Cardiac muscle cell (in vitro differentiated cells and primary cell): Measurements from ENCODE around the gene NGDN. TPM values are rescaled to one million over a fixed set of nuclear protein-coding genes. Genes with fewer than 3 reads are reported as not detected.

Source experiments
- DNase-seq, 2 donors: peaks; one replicate each; pipeline versions ENCODE4 v3.0.0 to v3.0.0-alpha.2; 2010 to 2017; ENCODE audit warnings: low read depth in 1 of 2, low spot score in 1 of 2
- H3K27ac ChIP-seq: fragments of 200-600 bp; sonication (generic); 2 replicates; pipeline ENCODE4 v1.5.1; 2016
- H3K27me3 ChIP-seq: fragments of 200-600 bp; sonication (generic); 2 replicates; pipeline ENCODE4 v1.6.0; 2016; ENCODE audit warnings: control low read depth
- H3K36me3 ChIP-seq: fragments of 200-600 bp; sonication (generic); 2 replicates; pipeline ENCODE4 v1.5.1; 2016; ENCODE audit warnings: control low read depth
- H3K4me1 ChIP-seq: fragments of 200-600 bp; sonication (generic); 2 replicates; pipeline ENCODE4 v1.8.1; 2017; ENCODE audit warnings: low read depth, mild to moderate bottlenecking, mixed run types
- H3K4me3 ChIP-seq: fragments of 200-600 bp; sonication (generic); 2 replicates; pipeline ENCODE4 v1.5.1; 2016; ENCODE audit warnings: mild to moderate bottlenecking
- H3K9me3 ChIP-seq: fragments of 200-600 bp; sonication (generic); 2 replicates; pipeline ENCODE4 v1.5.1; 2017; ENCODE audit warnings: low read depth, mild to moderate bottlenecking, control low read depth
- polyA plus RNA-seq: library from polyadenylated mRNA; unstranded; fragments of >200 nt; fragmentation: Nextera tagmentation; extraction: Ambion mirVana; gene quantifications from 2 replicates; pipeline ENCODE4 v1.2.1, GENCODE V29; 2016
- total RNA-seq: library from RNA; depleted of rRNA; stranded (reverse); fragments of >200 nt; gene quantifications from 2 replicates; pipeline ENCODE4 v1.2.3, GENCODE V29; 2016
- TF ChIP-seq, protein P1 (sequence below): IDR thresholded peaks from 2 replicates; pipeline ENCODE4 v1.5.1; 2012; ENCODE audit warnings: low read depth, mild to moderate bottlenecking, low read length

NGDN gene
- total and polyA plus RNA-seq, 2 experiments from 2014 or later = 43.3 to 66.9 TPM

DNA sequence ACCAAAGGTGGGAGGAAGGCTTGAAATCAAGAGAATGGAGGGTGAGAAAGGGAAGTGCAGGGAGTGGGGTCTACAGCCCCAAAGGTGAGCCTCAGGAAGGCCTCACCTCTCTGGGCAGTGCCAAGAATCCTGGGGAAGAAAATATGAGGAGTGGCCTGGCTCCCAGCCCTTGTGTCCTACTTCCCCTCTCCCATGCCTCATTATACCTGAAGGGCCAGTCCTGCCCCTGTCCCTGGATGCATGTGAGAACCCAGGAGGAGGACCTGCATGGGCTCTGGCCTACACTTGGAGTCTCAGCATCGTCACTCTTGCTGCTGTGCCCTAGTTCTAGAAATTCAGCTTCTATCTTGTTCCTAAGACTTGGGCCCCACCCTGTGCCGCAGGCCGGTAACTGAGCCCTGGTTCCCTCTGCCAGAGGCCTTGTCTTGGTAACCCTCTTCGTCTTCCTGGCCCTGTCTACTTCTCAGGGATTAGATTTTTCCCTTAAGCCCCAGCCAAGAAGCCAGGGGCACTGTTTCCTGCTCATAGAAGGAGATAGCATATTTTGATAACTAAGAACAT is 23.1 kb upstream of the NGDN start:
- H3K4me1 ChIP-seq = peaks cover 74% of the 10 kb centered on the region
- DNase-seq = peak in 1 of 2 donors; percentile 54
- no peak overlapping the region for H3K4me3 ChIP-seq
- H3K27ac ChIP-seq = peak overlapping the region; percentile 100
- no peaks in the 10 kb centered on the region for H3K9me3 ChIP-seq
- TF ChIP-seq, protein P1, sequence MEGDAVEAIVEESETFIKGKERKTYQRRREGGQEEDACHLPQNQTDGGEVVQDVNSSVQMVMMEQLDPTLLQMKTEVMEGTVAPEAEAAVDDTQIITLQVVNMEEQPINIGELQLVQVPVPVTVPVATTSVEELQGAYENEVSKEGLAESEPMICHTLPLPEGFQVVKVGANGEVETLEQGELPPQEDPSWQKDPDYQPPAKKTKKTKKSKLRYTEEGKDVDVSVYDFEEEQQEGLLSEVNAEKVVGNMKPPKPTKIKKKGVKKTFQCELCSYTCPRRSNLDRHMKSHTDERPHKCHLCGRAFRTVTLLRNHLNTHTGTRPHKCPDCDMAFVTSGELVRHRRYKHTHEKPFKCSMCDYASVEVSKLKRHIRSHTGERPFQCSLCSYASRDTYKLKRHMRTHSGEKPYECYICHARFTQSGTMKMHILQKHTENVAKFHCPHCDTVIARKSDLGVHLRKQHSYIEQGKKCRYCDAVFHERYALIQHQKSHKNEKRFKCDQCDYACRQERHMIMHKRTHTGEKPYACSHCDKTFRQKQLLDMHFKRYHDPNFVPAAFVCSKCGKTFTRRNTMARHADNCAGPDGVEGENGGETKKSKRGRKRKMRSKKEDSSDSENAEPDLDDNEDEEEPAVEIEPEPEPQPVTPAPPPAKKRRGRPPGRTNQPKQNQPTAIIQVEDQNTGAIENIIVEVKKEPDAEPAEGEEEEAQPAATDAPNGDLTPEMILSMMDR = no peak
- H3K36me3 ChIP-seq = no peaks in the 10 kb centered on the region
- H3K27me3 ChIP-seq = no peaks in the 10 kb centered on the region

DNA sequence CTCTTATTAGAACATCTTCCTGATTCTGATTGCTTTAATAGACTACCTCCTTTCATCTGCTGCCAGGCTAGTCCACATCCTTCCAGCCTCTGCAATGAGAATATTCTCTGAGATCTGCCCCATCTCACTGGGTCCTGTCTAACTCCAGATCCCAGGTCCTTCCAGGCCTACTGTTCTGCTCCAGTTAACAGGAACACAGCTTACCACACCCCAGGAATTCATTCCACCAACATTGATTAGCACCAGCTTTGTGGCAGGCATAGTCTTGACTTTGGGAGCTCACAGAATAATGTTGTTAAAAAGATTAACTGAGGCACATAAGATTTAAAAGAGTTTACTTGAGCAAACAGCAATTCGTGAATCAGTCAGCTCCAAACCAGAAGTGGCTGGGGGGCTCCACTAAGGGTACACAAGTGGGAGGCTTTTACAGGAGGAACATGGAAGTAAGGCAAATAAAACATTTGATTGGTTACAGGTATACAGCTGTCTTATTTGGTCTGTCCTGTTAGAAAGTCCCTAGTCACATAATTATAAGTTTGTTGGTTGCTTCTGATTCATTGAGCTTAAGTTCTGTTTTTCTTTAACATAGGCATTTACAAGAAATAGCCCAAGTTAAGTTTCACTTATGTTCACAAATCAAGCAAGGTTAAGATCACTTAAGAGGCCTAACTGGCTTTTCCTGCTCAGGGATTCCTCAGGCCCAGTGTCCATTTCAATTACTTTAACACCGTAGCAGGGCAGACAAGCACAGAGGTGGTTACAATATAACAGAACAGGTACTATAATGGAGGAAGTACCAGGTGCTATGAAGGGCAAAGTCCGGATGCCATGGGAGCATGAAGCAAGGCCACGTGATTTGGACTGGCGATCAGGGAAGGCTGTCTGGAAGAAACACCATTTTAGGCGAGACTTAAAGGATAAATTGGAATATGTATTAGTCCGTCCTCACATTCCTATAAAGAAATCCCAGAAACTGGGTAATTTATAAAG is 21.8 kb upstream of the NGDN start:
- H3K36me3 ChIP-seq = no peaks in the 10 kb centered on the region
- no peak overlapping the region for H3K4me3 ChIP-seq
- TF ChIP-seq, protein P1 = no peak
- H3K27ac ChIP-seq = peak overlapping the region; percentile 100
- no peaks in the 10 kb centered on the region for H3K9me3 ChIP-seq
- no peak for DNase-seq
- H3K27me3 ChIP-seq = no peaks in the 10 kb centered on the region
- peaks cover 62% of the 10 kb centered on the region for H3K4me1 ChIP-seq

DNA sequence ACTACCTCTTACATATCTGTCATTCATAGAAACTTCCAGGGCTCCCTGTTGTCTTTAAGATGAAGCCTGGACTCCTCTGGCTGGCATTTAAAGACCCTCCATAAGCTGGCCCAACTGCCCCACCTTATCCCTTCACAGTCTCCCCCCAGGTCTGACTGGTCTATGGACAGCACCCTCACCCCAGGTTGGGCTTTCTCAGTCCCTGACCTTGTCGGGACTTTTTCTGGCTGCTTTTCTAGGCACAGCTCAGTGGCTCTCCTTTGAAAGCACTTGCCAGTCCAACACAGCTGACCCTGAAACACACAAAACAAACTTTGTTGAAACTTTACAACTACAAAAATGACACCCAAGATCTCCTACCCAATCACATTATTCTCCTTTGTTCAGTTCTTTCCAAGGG is 20.2 kb upstream of the NGDN start:
- TF ChIP-seq, protein P1 = no peak
- no peak for DNase-seq
- Histone ChIP-seq H3K27me3 (no peaks in the 10 kb centered on the region), H3K9me3 (no peaks in the 10 kb centered on the region), H3K36me3 (no peaks in the 10 kb centered on the region), H3K4me3 (no peak overlapping the region), H3K27ac (peak overlapping the region; percentile 72), H3K4me1 (peaks cover 53% of the 10 kb centered on the region)

DNA sequence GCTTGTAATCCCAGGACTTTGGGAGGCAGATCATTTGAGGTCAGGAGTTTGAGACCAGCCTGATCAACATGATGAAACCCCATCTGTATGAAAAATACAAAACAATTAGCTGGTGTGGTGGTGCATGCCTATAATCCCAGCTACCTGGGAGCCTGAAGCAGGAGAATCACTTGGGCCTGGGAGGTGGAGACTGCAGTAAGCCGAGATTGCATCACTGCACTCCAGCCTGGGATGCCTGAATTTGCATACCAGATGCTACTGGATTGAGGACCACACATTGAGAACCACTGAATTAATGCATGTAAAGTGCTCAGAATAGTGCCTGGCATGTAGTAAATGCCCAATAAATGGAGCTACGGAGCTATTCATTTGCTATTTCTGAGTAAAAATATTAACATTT is 19.1 kb upstream of the NGDN start:
- Histone ChIP-seq H3K27me3 (no peaks in the 10 kb centered on the region), H3K4me3 (no peak overlapping the region), H3K4me1 (peaks cover 49% of the 10 kb centered on the region), H3K27ac (peak overlapping the region; percentile 72), H3K36me3 (no peaks in the 10 kb centered on the region), H3K9me3 (no peaks in the 10 kb centered on the region)
- TF ChIP-seq, protein P1 = no peak
- no peak for DNase-seq

DNA sequence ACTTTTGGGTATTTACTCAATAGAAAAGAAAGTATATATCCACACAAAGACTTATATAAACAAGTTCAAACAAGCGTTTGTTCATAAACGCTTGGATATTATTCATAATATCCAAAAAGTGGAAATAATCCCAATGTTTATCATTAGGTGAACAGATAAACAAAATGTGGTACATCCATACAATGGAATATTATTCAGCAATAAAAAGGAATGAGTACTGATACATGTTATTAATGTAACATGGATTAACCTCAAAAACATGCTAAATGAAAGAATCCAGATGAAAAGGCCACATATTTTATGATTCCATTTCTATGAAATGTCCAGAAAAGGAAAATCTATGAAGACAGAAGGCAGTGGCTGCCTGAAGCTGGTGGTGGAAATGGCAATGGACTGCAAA is 17.3 kb upstream of the NGDN start:
- H3K27ac ChIP-seq = no peak overlapping the region
- H3K27me3 ChIP-seq = no peaks in the 10 kb centered on the region
- H3K4me1 ChIP-seq = peaks cover 30% of the 10 kb centered on the region
- H3K4me3 ChIP-seq = no peak overlapping the region
- no peaks in the 10 kb centered on the region for H3K36me3 ChIP-seq
- H3K9me3 ChIP-seq = no peaks in the 10 kb centered on the region
- TF ChIP-seq, protein P1 = no peak
- DNase-seq = no peak
